Measurements from ENCODE around the gene DAPK2. TPM values are rescaled to one million over a fixed set of nuclear protein-coding genes. Genes with fewer than 3 reads are reported as not detected.

DAPK2 gene
- total and polyA plus RNA-seq, 2 donors (not counting 1 experiment from before 2014, with no cell fraction given), result 8.3 to 31.9 TPM

GRCh38 chr15:63905131-63905530 lies 141.2 kb downstream of the DAPK2 start:
- no peak for ATAC-seq (ENCODE audit: low read depth)
- Histone ChIP-seq H2AFZ (ENCODE audit: insufficient read depth, low read depth, low read length, poor library complexity, severe bottlenecking) (no peak overlapping the region), H3K9ac (ENCODE audit: low read length) (no peak overlapping the region), H3K36me3 (replicated peaks in 1 of 2; ENCODE audit: control extremely low read depth in 1 of 2, control insufficient read depth in 1 of 2, extremely low read depth in 1 of 2, insufficient read depth in 2 of 2, low read length in 1 of 2) (no peaks in the 10 kb centered on the region), H3K79me2 (ENCODE audit: control insufficient read depth, insufficient read depth, low read length) (no peaks in the 10 kb centered on the region), H3K27ac (ENCODE audit: low read length in 2 of 2) (no peak overlapping the region), H3K4me2 (replicated peaks; ENCODE audit: low read depth, low read length, poor library complexity, severe bottlenecking) (no peak overlapping the region), H3K4me3 (ENCODE audit: control extremely low read depth in 1 of 5, extremely low read depth in 1 of 5, insufficient read depth in 1 of 5, low read depth in 2 of 5, low read length in 4 of 5) (no peak overlapping the region), H4K20me1 (ENCODE audit: control insufficient read depth, insufficient read depth, low read length, poor library complexity, severe bottlenecking) (no peaks in the 10 kb centered on the region), H3K4me1 (ENCODE audit: control insufficient read depth in 2 of 2, insufficient read depth in 2 of 2, low read length in 2 of 2) (peaks cover 21 to 31% of the 10 kb centered on the region in 2 donors), H3K27me3 (replicated peaks in 1 of 4; ENCODE audit: control extremely low read depth in 1 of 4, control insufficient read depth in 3 of 4, insufficient read depth in 4 of 4, low read length in 3 of 4) (no peaks in the 10 kb centered on the region), H3K9me3 (ENCODE audit: control extremely low read depth in 1 of 3, control insufficient read depth in 2 of 3, insufficient read depth in 1 of 3, low read length in 2 of 3) (no peaks in the 10 kb centered on the region)
- Mint-ChIP-seq H3K4me1 (peaks cover 37% of the 10 kb centered on the region), H3K27ac (no peak overlapping the region), H3K4me3 (no peak overlapping the region), H3K9me3 (ENCODE audit: insufficient read depth) (no peaks in the 10 kb centered on the region), H3K27me3 (no peaks in the 10 kb centered on the region)
- TF ChIP-seq CTCF (IDR thresholded peaks at IDR 0.05) (no peak), EZH2 (IDR thresholded peaks at IDR 0.05; ENCODE audit: borderline replicate concordance, insufficient read depth, low read depth, low read length, poor library complexity, severe bottlenecking) (no peak)
- intact Hi-C loops (cut with micrococcal nuclease), result no loop called here
- WGBS (ENCODE audit: insufficient coverage), result 94% methylated on average over 7 of the region's 7 CpGs
- DNase-seq, result no peak
- POLR2A ChIA-PET, result no interaction called here
- CTCF ChIA-PET, result interaction anchor here (0.6 to 1.8 kb wide), 8 partner anchors 14 to 152 kb away, joined by 3 to 11 read pairs (median 4); partner anchors contain the start of gene DAPK2

GRCh38 chr15:63904042-63904441 lies 142.2 kb downstream of the DAPK2 start:
- intact Hi-C loops (cut with micrococcal nuclease), result no loop called here
- Histone ChIP-seq H2AFZ (ENCODE audit: insufficient read depth, low read depth, low read length, poor library complexity, severe bottlenecking) (no peak overlapping the region), H3K9me3 (ENCODE audit: control extremely low read depth in 1 of 3, control insufficient read depth in 2 of 3, insufficient read depth in 1 of 3, low read length in 2 of 3) (no peaks in the 10 kb centered on the region), H4K20me1 (ENCODE audit: control insufficient read depth, insufficient read depth, low read length, poor library complexity, severe bottlenecking) (no peaks in the 10 kb centered on the region), H3K79me2 (ENCODE audit: control insufficient read depth, insufficient read depth, low read length) (no peaks in the 10 kb centered on the region), H3K36me3 (replicated peaks in 1 of 2; ENCODE audit: control extremely low read depth in 1 of 2, control insufficient read depth in 1 of 2, extremely low read depth in 1 of 2, insufficient read depth in 2 of 2, low read length in 1 of 2) (no peaks in the 10 kb centered on the region), H3K4me2 (replicated peaks; ENCODE audit: low read depth, low read length, poor library complexity, severe bottlenecking) (no peak overlapping the region), H3K4me3 (ENCODE audit: control extremely low read depth in 1 of 5, extremely low read depth in 1 of 5, insufficient read depth in 1 of 5, low read depth in 2 of 5, low read length in 4 of 5) (no peak overlapping the region), H3K4me1 (ENCODE audit: control insufficient read depth in 2 of 2, insufficient read depth in 2 of 2, low read length in 2 of 2) (peaks cover 21 to 31% of the 10 kb centered on the region in 2 donors), H3K27me3 (replicated peaks in 1 of 4; ENCODE audit: control extremely low read depth in 1 of 4, control insufficient read depth in 3 of 4, insufficient read depth in 4 of 4, low read length in 3 of 4) (no peaks in the 10 kb centered on the region), H3K27ac (ENCODE audit: low read length in 2 of 2) (no peak overlapping the region), H3K9ac (ENCODE audit: low read length) (no peak overlapping the region)
- no peak for ATAC-seq (ENCODE audit: low read depth)
- no peak for DNase-seq
- peaks cover 42% of the 10 kb centered on the region for H3K4me1 Mint-ChIP-seq
- WGBS (ENCODE audit: insufficient coverage), result no CpG with 5 or more reads among the region's 4 CpGs
- POLR2A ChIA-PET, result no interaction called here
- no peaks in the 10 kb centered on the region for H3K9me3 Mint-ChIP-seq (ENCODE audit: insufficient read depth)
- H3K27me3 Mint-ChIP-seq, result no peaks in the 10 kb centered on the region
- no peak overlapping the region for H3K27ac Mint-ChIP-seq
- H3K4me3 Mint-ChIP-seq, result no peak overlapping the region
- CTCF ChIA-PET, result interaction anchor here (0.8 to 1.5 kb wide), 5 partner anchors 42 to 165 kb away, joined by 3 to 11 read pairs (median 4); partner anchors contain the start of gene DAPK2
- TF ChIP-seq CTCF (IDR thresholded peaks at IDR 0.05), result no peak
- no peak for TF ChIP-seq EZH2 (IDR thresholded peaks at IDR 0.05; ENCODE audit: borderline replicate concordance, insufficient read depth, low read depth, low read length, poor library complexity, severe bottlenecking)

Measured in B cell (primary cell).